HG03432 (cell line): Measurements from ENCODE around the gene IGFBP1.
"Not testable (repeated sequence)": the region's sequence is repeated elsewhere in the genome, so short reads cannot be mapped to it uniquely, and the experiment has no call there.

ENCODE experiments used
- ATAC-seq: cut with Tn5 transposase; IDR thresholded peaks from one replicate; pipeline ENCODE4 v1.9.1; 2021; ENCODE audit warnings: mild to moderate bottlenecking, moderate library complexity; ENCODE audit not compliant: unreplicated experiment

The IGFBP1 gene

GRCh38 chr7:45888185-45888992 is at the start of gene IGFBP1:
TSS of gene IGFBP1 (plus strand) at chr7:45888488. CDS start at chr7:45888653, 165 bp downstream.
- no peak for ATAC-seq

GRCh38 chr7:45838852-45839251 is 49.4 kb upstream of the IGFBP1 start:
- not testable (repeated sequence) for ATAC-seq

GRCh38 chr7:45841926-45842717 is 46.2 kb upstream of the IGFBP1 start:
- ATAC-seq: peak; percentile 64

- ATAC-seq: not testable (repeated sequence)
Observed at GRCh38 chr7:45846536-45846935, 41.8 kb upstream of the IGFBP1 start.

- not testable (repeated sequence) for ATAC-seq
Observed at GRCh38 chr7:45848734-45849133, 39.6 kb upstream of the IGFBP1 start.

GRCh38 chr7:45852984-45853383 is 35.3 kb upstream of the IGFBP1 start:
- not testable (repeated sequence) for ATAC-seq

GRCh38 chr7:45853491-45853890 is 34.8 kb upstream of the IGFBP1 start:
- not testable (repeated sequence) for ATAC-seq

GRCh38 chr7:45855680-45856079 is 32.6 kb upstream of the IGFBP1 start:
- not testable (repeated sequence) for ATAC-seq

GRCh38 chr7:45856888-45857287 is 31.4 kb upstream of the IGFBP1 start:
- not testable (repeated sequence) for ATAC-seq

- no peak for ATAC-seq
Observed at GRCh38 chr7:45863715-45864114, 24.6 kb upstream of the IGFBP1 start.

GRCh38 chr7:45865594-45866410 is 22.5 kb upstream of the IGFBP1 start:
- ATAC-seq: no peak

GRCh38 chr7:45867471-45867870 is 20.8 kb upstream of the IGFBP1 start:
- ATAC-seq: no peak

GRCh38 chr7:45869426-45869825 is 18.9 kb upstream of the IGFBP1 start:
- ATAC-seq: no peak

- no peak for ATAC-seq
Observed at GRCh38 chr7:45872116-45873034, 15.9 kb upstream of the IGFBP1 start.

- ATAC-seq: no peak
Observed at GRCh38 chr7:45873035-45873354, 15.3 kb upstream of the IGFBP1 start, which contains the start of gene CCDC201. TSS of gene CCDC201 (minus strand) at chr7:45873082. CDS start at chr7:45873007, 75 bp downstream.

- no peak for ATAC-seq
Observed at GRCh38 chr7:45873355-45873754, 14.9 kb upstream of the IGFBP1 start.

- ATAC-seq: no peak
Observed at GRCh38 chr7:45874408-45875131, 13.7 kb upstream of the IGFBP1 start.

GRCh38 chr7:45876519-45876918 is 11.8 kb upstream of the IGFBP1 start:
- no peak for ATAC-seq

GRCh38 chr7:45878457-45879144 is 9.7 kb upstream of the IGFBP1 start:
- ATAC-seq: no peak
